A549 (cell line): ENCODE results near the gene LRRC28. TPM values are rescaled to one million over a fixed set of nuclear protein-coding genes. Genes with fewer than 3 reads are reported as not detected.

ENCODE experiments used
- ATAC-seq, 2 experiments: fragments of 200-7000 bp in 1 of 2; fragments of >200 bp in 1 of 2; cut with Nextera tagmentation in 1 of 2; cut with Tn5 transposase in 1 of 2; 3 replicates each; pipeline versions ENCODE4 v1.8.0 to v1.9.1; 2018 to 2020; ENCODE audit warnings: mild to moderate bottlenecking in 1 of 2, moderate library complexity in 1 of 2
- CTCF ChIA-PET: fragments of 300-600 bp; sonication (Branson Sonifier 250); formaldehyde crosslinking; extraction: SDS; loops from one replicate; lab custom pipeline; 2021; ENCODE audit warnings: antibody characterized with exemption, inconsistent platforms; lab: Yijun Ruan, JAX
- POLR2A ChIA-PET: fragments of 350-600 bp; formaldehyde crosslinking; extraction: SDS; loops from one replicate; lab custom pipeline; 2021; ENCODE audit warnings: antibody characterized with exemption, inconsistent platforms; lab: Yijun Ruan, JAX
- DNase-seq, 2 experiments: peaks; one replicate each; pipeline versions ENCODE4 v3.0.0 to v3.0.0-alpha.2; 2011 to 2016; ENCODE audit warnings: low read depth in 1 of 2, low spot score in 1 of 2
- FAIRE-seq: peaks from 2 replicates; lab custom pipeline; 2011; peaks lifted over from hg19 to GRCh38; lab: Jason Lieb, UNC
- H3K27ac ChIP-seq, 2 experiments: fragments of >200 bp; sonication (Bioruptor Twin); formaldehyde crosslinking; 3 replicates each; pipeline ENCODE4 v1.5.1; 2016 to 2017
- H3K4me1 ChIP-seq: fragments of >200 bp; sonication (Bioruptor Twin); formaldehyde crosslinking; 3 replicates; pipeline ENCODE4 v1.6.1; 2016
- H3K4me2 ChIP-seq: fragments of >200 bp; sonication (Bioruptor Twin); formaldehyde crosslinking; 3 replicates; pipeline ENCODE4 v1.6.1; 2016
- H3K4me3 ChIP-seq: fragments of >200 bp; sonication (Bioruptor Twin); formaldehyde crosslinking; 3 replicates; pipeline ENCODE4 v1.5.1; 2016
- H3K9me3 ChIP-seq: fragments of >200 bp; sonication (Bioruptor Twin); formaldehyde crosslinking; 3 replicates; pipeline ENCODE4 v1.6.1; 2016
- BHLHE40 ChIP-seq: IDR thresholded peaks from 2 replicates; pipeline ENCODE4 v1.6.1; 2012; ENCODE audit warnings: low read depth, low read length, inconsistent platforms
- CBX2 ChIP-seq: fragments of 200-600 bp; sonication (generic); IDR thresholded peaks from 2 replicates; pipeline ENCODE4 v1.6.1; 2016; ENCODE audit warnings: low read depth, mild to moderate bottlenecking, borderline replicate concordance
- CHD2 ChIP-seq: fragments of 150-350 bp; IDR thresholded peaks from 2 replicates; pipeline ENCODE4 v1.6.1; 2014; ENCODE audit warnings: low read length; ENCODE audit not compliant: partially characterized antibody
- CHD4 ChIP-seq: fragments of 200-600 bp; sonication (generic); IDR thresholded peaks from 2 replicates; pipeline ENCODE4 v1.6.1; 2016; ENCODE audit warnings: antibody characterized with exemption, mild to moderate bottlenecking, borderline replicate concordance
- EHMT2 ChIP-seq: fragments of 200-600 bp; sonication (generic); IDR thresholded peaks from 2 replicates; pipeline ENCODE4 v1.6.1; 2016; ENCODE audit warnings: antibody characterized with exemption, low read depth, mild to moderate bottlenecking, moderate library complexity
- ELK1 ChIP-seq: fragments of 150-350 bp; IDR thresholded peaks from 2 replicates; pipeline ENCODE4 v1.6.1; 2014; ENCODE audit warnings: low read depth, mild to moderate bottlenecking, low read length
- ESRRA ChIP-seq: fragments of 150-350 bp; IDR thresholded peaks from 2 replicates; pipeline ENCODE4 v1.6.1; 2014; ENCODE audit warnings: mild to moderate bottlenecking, low read length, borderline replicate concordance
- FOSB ChIP-seq: fragments of 250-450 bp; sonication (Bioruptor Pico); IDR thresholded peaks from 2 replicates; pipeline ENCODE4 v1.5.0; 2020; ENCODE audit warnings: mild to moderate bottlenecking, moderate library complexity
- FOXS1 ChIP-seq: fragments of 250-450 bp; sonication (Bioruptor Pico); IDR thresholded peaks from 2 replicates; pipeline ENCODE4 v1.5.0; 2020; ENCODE audit warnings: mild to moderate bottlenecking, moderate library complexity
- HES2 ChIP-seq: fragments of >200 bp; sonication (Bioruptor Twin); formaldehyde crosslinking; IDR thresholded peaks from 2 replicates; pipeline ENCODE4 v1.6.1; 2016
- HOXA7 ChIP-seq: fragments of 250-450 bp; sonication (Bioruptor Pico); IDR thresholded peaks from 2 replicates; pipeline ENCODE4 v1.5.0; 2020; ENCODE audit warnings: mild to moderate bottlenecking, moderate library complexity
- JUN ChIP-seq, 2 experiments: fragments of >200 bp; sonication (Bioruptor Twin); formaldehyde crosslinking; IDR thresholded peaks; 2 replicates in 1 of 2; 3 replicates in 1 of 2; pipeline ENCODE4 v1.6.1; 2016 to 2017
- KDM5A ChIP-seq: fragments of 200-600 bp; sonication (generic); IDR thresholded peaks from 2 replicates; pipeline ENCODE4 v1.6.1; 2016; ENCODE audit warnings: antibody characterized with exemption, mild to moderate bottlenecking
- MAX ChIP-seq: IDR thresholded peaks from 2 replicates; pipeline ENCODE4 v1.6.1; 2012
- MAZ ChIP-seq: fragments of 150-350 bp; IDR thresholded peaks from 2 replicates; pipeline ENCODE4 v1.6.1; 2014; ENCODE audit warnings: antibody characterized with exemption, low read depth, low read length, borderline replicate concordance
- MYC ChIP-seq: IDR thresholded peaks from 2 replicates; pipeline ENCODE4 v1.6.1; 2012; ENCODE audit warnings: mild to moderate bottlenecking, inconsistent platforms, low read length, improper control_type of control experiment, borderline replicate concordance
- NFE2L2 ChIP-seq: fragments of 150-350 bp; conservative IDR thresholded peaks from 2 replicates; pipeline ENCODE4 v1.6.1; 2014; ENCODE audit warnings: low read length
- NPAS2 ChIP-seq: fragments of 250-450 bp; sonication (Bioruptor Pico); IDR thresholded peaks from 2 replicates; pipeline ENCODE4 v1.8.0; 2022; ENCODE audit warnings: mild to moderate bottlenecking, moderate library complexity, borderline replicate concordance
- NR3C1 ChIP-seq: fragments of >200 bp; sonication (Bioruptor Twin); formaldehyde crosslinking; IDR thresholded peaks from 3 replicates; pipeline ENCODE4 v1.6.1; 2017
- POLR2A ChIP-seq: IDR thresholded peaks from 2 replicates; pipeline ENCODE4 v1.6.1; 2012; ENCODE audit warnings: mild to moderate bottlenecking, low read length
- POLR2AphosphoS2 ChIP-seq: conservative IDR thresholded peaks from 2 replicates; pipeline ENCODE4 v1.6.1; 2012; ENCODE audit warnings: low read length, improper control_type of control experiment, inconsistent platforms
- RARB ChIP-seq: fragments of 250-450 bp; sonication (Bioruptor Pico); IDR thresholded peaks from 2 replicates; pipeline ENCODE4 v1.8.0; 2021; ENCODE audit warnings: mild to moderate bottlenecking, moderate library complexity
- SMC3 ChIP-seq: fragments of >200 bp; sonication (Bioruptor Twin); formaldehyde crosslinking; IDR thresholded peaks from 3 replicates; pipeline ENCODE4 v1.6.1; 2018; ENCODE audit warnings: inconsistent platforms
- SREBF2 ChIP-seq: fragments of 450-650 bp; IDR thresholded peaks from 2 replicates; pipeline ENCODE4 v1.6.1; 2014; ENCODE audit warnings: mild to moderate bottlenecking, moderate library complexity
- TFCP2L1 ChIP-seq: fragments of 250-450 bp; sonication (Bioruptor Pico); IDR thresholded peaks from 2 replicates; pipeline ENCODE4 v1.5.0; 2021; ENCODE audit warnings: mild to moderate bottlenecking
- USF2 ChIP-seq: fragments of 450-650 bp; IDR thresholded peaks from 2 replicates; pipeline ENCODE4 v1.6.1; 2014; ENCODE audit warnings: antibody characterized with exemption
- ZC3H11A ChIP-seq: fragments of 450-650 bp; IDR thresholded peaks from 2 replicates; pipeline ENCODE4 v1.6.1; 2014; ENCODE audit warnings: antibody characterized with exemption, mild to moderate bottlenecking
- ZFP36 ChIP-seq: fragments of 450-650 bp; IDR thresholded peaks from 2 replicates; pipeline ENCODE4 v1.6.1; 2014; ENCODE audit warnings: borderline replicate concordance; ENCODE audit not compliant: partially characterized antibody
- ZNF302 ChIP-seq: fragments of 250-450 bp; sonication (Bioruptor Pico); IDR thresholded peaks from 2 replicates; pipeline ENCODE4 v1.9.0; 2021; ENCODE audit warnings: inconsistent platforms, mild to moderate bottlenecking, moderate library complexity
- WGBS: methylation state at CpG from one replicate; pipeline ENCODE4 v1.1.6; 2017; ENCODE audit errors: missing lambda C conversion rate; 5-methylcytosine and 5-hydroxymethylcytosine counted together
- polyA plus RNA-seq, 4 experiments: library from polyadenylated mRNA; depleted of rRNA in 3 of 4; stranded (reverse); fragments of >200 nt; fragmentation: RNase III in 1 of 4; extraction: RNeasy Plus Mini Kit Qiagen cat#74134 plus additional on column Dnase treatment in 1 of 4; gene quantifications; 2 replicates in 3 of 4; 3 replicates in 1 of 4; pipeline ENCODE4 v1.2.3, GENCODE V29; 2011 to 2017

LRRC28 gene
- polyA plus RNA-seq, 2 of the 4 experiments (the other 2 are of a cell fraction) = 19.6 to 62.4 TPM

GRCh38 chr15:99427210-99427609, 175.9 kb downstream of the LRRC28 start (continued):
- no peak for TF ChIP-seq NPAS2 (CRISPR knock-in tag)
- TF ChIP-seq NR3C1 = no peak
- no peak for TF ChIP-seq BHLHE40
- no peak for TF ChIP-seq RARB (CRISPR knock-in tag)
- no peak for TF ChIP-seq SREBF2
- no peak for TF ChIP-seq ESRRA

- Histone ChIP-seq H3K27ac (no peak overlapping the region), H3K4me2 (no peak overlapping the region), H3K4me3 (no peak overlapping the region), H3K9me3 (no peaks in the 10 kb centered on the region), H3K4me1 (0 out of 3 replicates have a peak, but pooled peaks cover 4% of the 10 kb centered on the region)
- ATAC-seq (no peak), FAIRE-seq (no peak), DNase-seq (no peak)
- TF ChIP-seq JUN (IDR thresholded peaks at IDR 0.05) (no peak), CBX2 (no peak), MYC (no peak), NPAS2 (CRISPR knock-in tag) (no peak), FOXS1 (CRISPR knock-in tag) (no peak), SMC3 (no peak), ZNF302 (CRISPR knock-in tag) (no peak), POLR2A (no peak), ZC3H11A (no peak), MAX (no peak), NFE2L2 (no peak), HOXA7 (CRISPR knock-in tag) (no peak), HES2 (no peak), CHD2 (no peak), EHMT2 (no peak), ZFP36 (no peak), RARB (CRISPR knock-in tag) (no peak), MAZ (no peak), KDM5A (no peak)
- CTCF ChIA-PET = interaction anchor here (1.0 to 5.1 kb wide), 4 partner anchors 11 to 276 kb away, joined by 3 to 17 read pairs (median 4); no protein-coding TSS in a partner anchor
- 65% methylated on average over 20 of the region's 22 CpGs for WGBS
- POLR2A ChIA-PET = no interaction called here
These were observed 176.5 kb downstream of the LRRC28 start for GRCh38 chr15:99427668-99428361.

- WGBS = 65% methylated on average over 5 of the region's 5 CpGs
- FAIRE-seq (no peak), ATAC-seq (no peak), DNase-seq (no peak)
- no peaks in the 10 kb centered on the region for H3K9me3 ChIP-seq
- H3K4me3 ChIP-seq = no peak overlapping the region
- no peak overlapping the region for H3K27ac ChIP-seq
- POLR2A ChIA-PET = no interaction called here
- CTCF ChIA-PET = no interaction called here
- TF ChIP-seq ZFP36 (no peak), USF2 (no peak), JUN (IDR thresholded peaks at IDR 0.05) (no peak), POLR2AphosphoS2 (no peak), FOSB (CRISPR knock-in tag) (no peak), CHD4 (no peak), RARB (CRISPR knock-in tag) (no peak), CHD2 (no peak), TFCP2L1 (CRISPR knock-in tag) (no peak), ELK1 (no peak)
- H3K4me2 ChIP-seq = no peak overlapping the region
- 0 out of 3 replicates have a peak, but pooled peaks cover 4% of the 10 kb centered on the region for H3K4me1 ChIP-seq
These were observed 178.4 kb downstream of the LRRC28 start for GRCh38 chr15:99429681-99430081.
